ENCODE measurements around the gene SH3YL1.

Gene SH3YL1

GRCh38 chr2:281381-281780 is 17.5 kb upstream of the SH3YL1 start:
- DNase-seq = no peak

GRCh38 chr2:280650-281110 is 16.8 kb upstream of the SH3YL1 start:
- DNase-seq = no peak

GRCh38 chr2:279956-280649 is 16.3 kb upstream of the SH3YL1 start:
- DNase-seq = no peak

- DNase-seq = no peak
Measured at GRCh38 chr2:279366-279765, 15.5 kb upstream of the SH3YL1 start.

GRCh38 chr2:278927-279320 is 15.1 kb upstream of the SH3YL1 start:
- DNase-seq = no peak

- DNase-seq = no peak
Measured at GRCh38 chr2:278312-278926, 14.6 kb upstream of the SH3YL1 start.

- DNase-seq = no peak
Measured at GRCh38 chr2:275466-275865, 11.6 kb upstream of the SH3YL1 start.

GRCh38 chr2:274503-274902 is 10.7 kb upstream of the SH3YL1 start:
- no peak for DNase-seq

- peak; percentile 18 for DNase-seq
Measured at GRCh38 chr2:273333-273732, 9.5 kb upstream of the SH3YL1 start.

- DNase-seq = no peak
Measured at GRCh38 chr2:271917-272316, 8.1 kb upstream of the SH3YL1 start.

- DNase-seq = no peak
Measured at GRCh38 chr2:270861-271260, 7.0 kb upstream of the SH3YL1 start.

GRCh38 chr2:269356-270030 is 5.7 kb upstream of the SH3YL1 start:
- DNase-seq = no peak

GRCh38 chr2:268323-268722 is 4.5 kb upstream of the SH3YL1 start:
- DNase-seq = no peak

GRCh38 chr2:264493-265468 is 949 bp upstream of the SH3YL1 start, which contains the start of gene ACP1:
TSS of gene ACP1 (plus strand) at chr2:264947. CDS start at chr2:264965, 18 bp downstream.
- peak; percentile 87 for DNase-seq

GRCh38 chr2:263022-263738 is 652 bp downstream of the SH3YL1 start:
- no peak for DNase-seq

GRCh38 chr2:262117-262516 is 1.7 kb downstream of the SH3YL1 start:
- DNase-seq = no peak

GRCh38 chr2:260507-261161 is 3.2 kb downstream of the SH3YL1 start:
- no peak for DNase-seq

- no peak for DNase-seq
Measured at GRCh38 chr2:259789-260331, 4.0 kb downstream of the SH3YL1 start.

- no peak for DNase-seq
Measured at GRCh38 chr2:258933-259332, 4.9 kb downstream of the SH3YL1 start.

GRCh38 chr2:257842-258241 is 6.0 kb downstream of the SH3YL1 start:
- DNase-seq = no peak

GRCh38 chr2:257429-257828 is 6.4 kb downstream of the SH3YL1 start:
- DNase-seq = no peak

Data from NCI-H187 treated with DMSO at 0.1 percent for 48 hours (cell line).